GM12891 (cell line): ENCODE data around the gene ZNF827.

Experiments used
- POU2F2 ChIP-seq: IDR thresholded peaks from 2 replicates; pipeline ENCODE4 v1.6.1; 2011; ENCODE audit warnings: low read depth, mild to moderate bottlenecking, control low read depth, low read length, moderate library complexity
- TAF1 ChIP-seq: IDR thresholded peaks from 2 replicates; pipeline ENCODE4 v1.6.1; 2011; ENCODE audit warnings: low read depth, low read length, control low read depth

- TF ChIP-seq POU2F2 (no peak), TAF1 (no peak)
These were observed 18.7 kb upstream of the ZNF827 start for GRCh38 chr4:145957302-145957701.
